Stimulated activated naive CD8-positive, alpha-beta T cell treated with anti-CD3 and anti-CD28 coated beads, Interleukin-15, Interleukin-2, amounts not matched to agents 100 U/mL and 50 U/mL, for 24 hours (primary cell): ENCODE data around the gene BOD1L1.

Experiments used
- ATAC-seq: fragments of 150-1000 bp; cut with Tn5 transposase; one replicate; pipeline ENCODE4 v1.10.0; 2021
- DNase-seq: peaks from one replicate; pipeline ENCODE4 v3.0.0; 2021

The BOD1L1 gene

DNA sequence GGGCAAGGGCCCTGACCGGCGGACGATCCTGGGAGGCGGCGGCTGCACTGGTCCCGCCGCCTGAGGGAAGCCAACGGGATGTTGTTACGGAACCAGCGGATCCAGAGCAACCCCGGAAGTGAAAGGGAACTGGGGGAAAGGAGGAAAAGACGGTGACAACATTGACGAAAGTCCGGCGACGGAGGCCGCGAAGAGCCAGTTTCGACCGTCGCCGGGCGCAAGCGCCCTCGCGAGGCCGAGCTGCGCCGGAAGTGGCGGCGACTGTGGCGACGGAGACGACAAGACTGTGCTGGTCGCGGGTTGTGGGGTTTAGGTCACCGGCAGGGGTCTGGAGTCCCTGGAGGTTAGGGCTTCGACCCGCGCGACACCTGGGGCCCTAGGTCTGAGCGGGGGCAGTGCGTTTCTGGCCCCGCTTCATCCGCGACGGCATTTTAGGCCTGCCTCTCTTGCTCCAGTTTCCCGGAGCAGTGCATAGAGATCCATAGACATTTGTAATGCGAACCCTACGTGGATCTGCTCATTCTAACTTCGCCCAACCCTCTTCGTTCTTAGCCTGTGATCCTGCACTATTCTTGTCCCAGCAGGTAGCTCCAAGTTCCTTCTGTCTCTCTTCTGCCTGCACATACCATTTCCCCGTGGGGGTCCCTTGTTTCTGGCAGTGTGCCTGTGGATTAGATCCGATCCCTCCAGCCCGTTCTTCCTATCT is at the start of gene BOD1L1:
Gene BOD1L1, minus strand, starts transcription at position 120 of the 706 bp plus-strand sequence. CDS start 138 bp downstream, outside the sequence.
- peak; percentile 86 for DNase-seq
- ATAC-seq = peak; percentile 91

- DNase-seq = no peak
- no peak for ATAC-seq
These were observed 47.4 kb upstream of the BOD1L1 start for GRCh38 chr4:13674971-13675370.

GRCh38 chr4:13673167-13673566 is 45.6 kb upstream of the BOD1L1 start:
- no peak for DNase-seq
- no peak for ATAC-seq

DNA sequence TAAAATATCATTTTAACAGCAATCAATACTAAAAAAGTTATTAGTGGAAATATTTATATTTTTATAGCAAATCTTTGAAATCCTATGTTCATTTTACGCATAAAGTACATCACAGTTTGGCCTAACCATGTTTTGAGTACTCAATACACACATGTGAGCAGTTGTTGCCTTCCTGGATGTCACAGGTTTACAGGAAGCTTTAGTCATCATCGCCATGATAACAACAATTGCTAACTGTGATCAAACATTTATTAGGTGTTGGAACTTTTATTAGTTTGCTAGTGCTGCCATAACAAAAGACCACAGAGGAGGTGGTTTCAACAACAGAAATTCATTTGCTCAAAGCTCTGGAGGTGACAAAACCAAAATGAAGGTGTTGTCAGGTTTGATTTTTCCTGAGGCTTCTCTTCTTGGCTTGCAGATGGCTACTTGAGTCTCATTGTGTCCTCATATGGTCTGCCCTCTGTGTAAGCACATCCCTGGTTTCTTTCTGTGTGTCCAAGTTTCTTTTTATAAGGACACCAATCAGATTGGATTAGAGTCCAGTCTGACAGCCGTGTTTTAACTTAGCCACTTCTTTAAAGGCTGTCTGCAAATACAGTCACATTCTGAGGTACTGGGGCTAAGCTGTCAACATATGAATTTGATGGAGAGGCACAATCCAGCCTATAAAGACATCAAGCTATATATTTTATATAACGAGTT is 43.1 kb upstream of the BOD1L1 start:
- ATAC-seq = no peak
- DNase-seq = no peak

GRCh38 chr4:13665701-13666660 is 38.5 kb upstream of the BOD1L1 start:
- ATAC-seq (peak; percentile 14), DNase-seq (no peak)

DNA sequence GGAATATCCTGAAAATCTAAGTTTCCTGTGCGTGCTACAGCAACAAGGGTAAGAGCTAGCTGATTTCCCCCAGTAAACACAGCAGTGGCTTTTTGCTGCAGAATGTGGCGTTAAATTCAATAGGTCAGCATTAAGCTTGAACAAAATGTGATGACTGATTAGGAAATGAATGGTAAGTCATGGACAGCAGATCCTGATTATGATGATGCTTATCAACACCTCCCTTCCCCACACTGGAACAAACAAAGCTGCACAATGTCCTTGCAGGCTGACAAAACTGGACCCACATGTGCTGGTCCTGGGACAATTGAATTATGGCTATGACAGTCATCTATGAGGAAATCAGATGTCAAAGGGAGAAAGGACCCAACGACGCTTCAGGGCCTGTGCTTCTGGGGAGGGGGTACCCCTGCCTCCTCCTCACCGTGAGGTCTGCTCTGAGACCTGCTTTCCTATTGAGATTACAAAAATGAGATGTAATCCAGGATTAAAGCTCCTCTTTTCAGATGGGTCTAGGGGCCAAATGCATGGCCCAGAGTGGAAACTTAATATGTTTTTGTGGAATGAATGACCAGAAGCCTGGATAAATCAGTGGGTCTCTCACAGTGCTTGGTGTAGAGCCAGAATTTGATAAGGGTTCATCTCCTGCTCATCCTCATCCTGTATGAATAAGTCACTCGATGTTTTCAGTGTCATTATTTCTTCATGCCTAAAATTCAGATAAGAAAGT is 32.0 kb upstream of the BOD1L1 start:
- ATAC-seq = no peak
- DNase-seq = no peak

DNA sequence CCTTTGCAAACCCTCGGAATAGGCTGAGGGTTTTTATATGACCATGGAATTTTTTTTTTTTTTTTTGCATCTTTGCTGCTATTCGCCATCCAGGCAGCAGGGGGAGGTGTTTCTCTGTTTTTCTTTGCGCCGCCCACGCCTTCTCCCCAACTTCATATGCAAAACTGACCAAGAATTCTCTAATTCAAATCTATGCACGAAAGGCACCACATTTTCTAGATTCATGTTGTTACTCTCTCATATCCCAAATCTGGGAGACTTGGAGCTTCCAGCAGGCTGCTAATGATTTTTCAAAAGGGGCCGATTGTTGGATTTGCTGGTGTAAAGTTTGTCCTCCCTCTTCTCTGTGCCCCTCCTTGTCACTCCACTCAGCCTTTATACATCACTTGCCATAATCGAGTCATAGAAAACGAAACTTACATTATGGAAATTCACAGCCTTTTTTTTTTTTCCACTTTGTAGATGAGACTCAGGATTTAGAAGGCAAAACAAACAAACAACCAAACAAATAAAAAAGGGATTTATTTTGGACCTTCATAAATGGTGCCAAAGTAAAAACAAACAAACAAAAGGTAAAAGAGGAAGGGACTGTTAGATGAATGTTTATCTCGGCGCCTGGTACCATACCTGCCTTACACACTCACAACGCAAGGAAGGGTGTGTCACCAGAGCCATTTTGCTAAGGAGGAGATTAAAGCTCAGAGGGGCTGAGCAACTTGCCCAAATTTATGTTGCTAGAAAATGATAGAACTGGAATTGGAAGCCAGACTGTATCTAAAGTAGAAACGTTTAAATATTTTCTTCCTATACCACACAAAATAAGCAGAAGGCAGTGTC is 29.3 kb upstream of the BOD1L1 start:
- ATAC-seq (no peak), DNase-seq (peak; percentile 73)

- DNase-seq = peak; percentile 85
- peak; percentile 96 for ATAC-seq
These were observed 26.8 kb upstream of the BOD1L1 start for GRCh38 chr4:13654162-13654797.

DNA sequence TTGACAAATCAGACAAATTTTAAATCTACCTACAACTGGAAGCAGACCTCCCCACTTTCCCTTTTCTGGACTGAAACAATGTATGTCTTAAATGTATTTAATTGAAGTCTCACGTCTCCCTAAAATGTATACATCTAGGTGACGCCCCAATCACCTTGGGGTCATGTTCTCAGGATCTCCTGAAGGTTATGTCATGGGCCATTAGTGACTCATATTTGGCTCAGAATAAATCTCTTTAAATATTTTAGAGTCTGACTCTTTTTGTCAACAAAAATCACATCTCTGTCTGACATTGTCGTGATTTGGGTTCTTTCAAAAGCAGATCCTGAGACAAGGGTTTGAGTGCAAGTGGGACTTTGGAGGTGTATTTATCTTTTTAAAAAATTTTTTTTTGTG is 26.2 kb upstream of the BOD1L1 start:
- no peak for ATAC-seq

GRCh38 chr4:13647031-13647430 is 19.5 kb upstream of the BOD1L1 start:
- DNase-seq = no peak
- ATAC-seq = no peak

More for the DNA sequence above, 26.2 kb upstream of the BOD1L1 start:
- no peak for DNase-seq

GRCh38 chr4:13645075-13645474 is 17.6 kb upstream of the BOD1L1 start:
- DNase-seq = no peak
- ATAC-seq = no peak

GRCh38 chr4:13642170-13642950 is 14.8 kb upstream of the BOD1L1 start:
- no peak for ATAC-seq
- no peak for DNase-seq

DNA sequence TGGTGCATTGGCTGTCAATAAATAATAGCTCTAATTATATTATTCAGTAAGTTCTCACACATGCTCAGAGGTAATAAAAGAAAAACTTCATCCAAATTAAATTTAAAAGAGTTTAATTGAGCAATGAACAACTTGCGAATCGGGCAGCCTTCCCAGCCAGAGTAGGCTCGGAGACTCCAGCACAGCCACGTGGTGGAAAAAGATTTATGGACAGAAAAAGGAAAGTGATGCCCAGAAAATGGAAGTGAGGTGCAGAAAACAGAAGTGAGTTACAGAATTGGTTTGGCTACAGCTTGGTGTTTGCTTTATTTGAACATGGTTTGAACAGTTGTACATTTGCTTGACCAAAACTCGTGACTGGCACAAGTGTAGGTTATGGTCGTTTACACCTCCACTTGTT is 13.6 kb upstream of the BOD1L1 start:
- ATAC-seq (no peak), DNase-seq (no peak)

DNA sequence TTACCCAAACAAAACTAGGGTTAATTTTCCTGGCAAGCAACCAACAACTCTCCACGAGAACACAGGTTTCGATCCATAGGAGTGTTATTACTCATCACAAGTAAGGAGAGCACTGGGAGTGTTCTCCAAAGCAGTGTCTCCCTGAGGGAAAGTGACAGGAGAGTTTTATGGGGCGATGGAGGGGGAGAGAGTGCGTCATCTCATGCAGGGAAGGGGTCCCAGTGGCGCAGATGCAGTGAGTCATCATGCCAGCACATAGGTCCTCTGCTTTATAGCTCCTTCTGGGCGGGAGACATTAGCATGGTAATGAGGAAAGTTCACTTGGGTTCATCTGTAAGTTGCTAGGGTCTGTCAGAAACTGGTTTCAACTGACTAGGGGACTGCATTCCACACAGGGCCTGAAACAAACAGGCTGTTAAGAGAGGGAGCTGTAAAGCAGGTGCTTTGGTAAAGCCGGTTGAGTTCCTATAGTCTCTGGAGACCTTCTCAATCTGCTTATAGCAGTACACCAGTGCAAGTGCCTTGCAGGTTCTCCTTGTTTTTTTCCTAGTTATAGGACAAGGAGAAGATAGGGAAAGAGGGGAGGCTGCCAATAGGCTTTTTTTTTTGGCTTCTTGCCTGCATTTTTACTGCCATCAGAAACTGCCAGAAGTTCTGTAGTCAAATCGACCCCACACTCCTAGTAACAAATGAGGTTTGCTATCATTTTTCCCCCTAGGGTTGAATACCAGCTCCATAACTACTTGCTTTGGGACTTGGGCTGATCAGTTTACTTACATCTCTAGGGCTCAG is 12.8 kb upstream of the BOD1L1 start:
- no peak for DNase-seq
- ATAC-seq = no peak

DNA sequence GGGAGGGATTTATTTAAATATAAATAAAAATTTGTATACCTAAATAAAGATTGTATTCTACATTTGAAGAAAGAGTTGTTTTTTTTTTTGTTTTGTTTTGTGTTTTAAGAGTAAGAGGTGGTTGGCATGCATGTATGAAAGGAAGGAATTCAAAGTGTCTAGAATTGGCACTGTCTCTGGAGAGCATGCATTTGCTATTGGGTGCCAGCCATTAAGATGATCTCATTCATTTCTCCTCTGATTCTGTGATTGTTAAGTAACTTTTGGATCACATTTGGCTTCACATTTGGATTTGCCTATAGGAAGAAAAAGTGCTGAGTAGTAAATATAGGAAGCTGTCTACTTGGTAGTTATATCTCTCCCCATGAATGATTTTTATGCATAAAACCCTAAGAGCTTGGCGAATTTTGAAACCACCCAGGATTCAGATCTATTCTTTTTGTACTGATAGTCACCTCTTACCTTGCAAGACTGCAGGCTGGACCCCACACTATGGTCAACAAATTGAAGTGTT is 7.8 kb upstream of the BOD1L1 start:
- DNase-seq (no peak), ATAC-seq (no peak)

DNA sequence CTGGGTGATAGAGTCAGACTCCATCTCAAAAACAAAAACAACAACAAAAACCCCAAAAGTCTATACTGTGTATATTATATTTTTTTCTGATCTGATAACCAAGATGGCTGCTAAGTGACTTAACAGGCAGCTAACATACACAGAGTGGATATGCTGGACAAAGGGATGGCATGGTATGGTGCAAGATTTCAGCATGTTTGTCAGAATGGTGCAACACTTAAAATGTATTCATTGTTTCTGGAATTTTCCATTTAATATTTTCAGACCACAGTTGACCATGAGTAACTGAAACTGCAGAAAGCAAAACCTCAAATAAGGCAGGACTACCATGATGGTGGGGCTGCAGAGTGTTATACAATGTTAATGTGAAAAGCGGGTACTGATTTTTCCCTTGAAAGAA is 6.1 kb upstream of the BOD1L1 start:
- DNase-seq (no peak), ATAC-seq (no peak)

DNA sequence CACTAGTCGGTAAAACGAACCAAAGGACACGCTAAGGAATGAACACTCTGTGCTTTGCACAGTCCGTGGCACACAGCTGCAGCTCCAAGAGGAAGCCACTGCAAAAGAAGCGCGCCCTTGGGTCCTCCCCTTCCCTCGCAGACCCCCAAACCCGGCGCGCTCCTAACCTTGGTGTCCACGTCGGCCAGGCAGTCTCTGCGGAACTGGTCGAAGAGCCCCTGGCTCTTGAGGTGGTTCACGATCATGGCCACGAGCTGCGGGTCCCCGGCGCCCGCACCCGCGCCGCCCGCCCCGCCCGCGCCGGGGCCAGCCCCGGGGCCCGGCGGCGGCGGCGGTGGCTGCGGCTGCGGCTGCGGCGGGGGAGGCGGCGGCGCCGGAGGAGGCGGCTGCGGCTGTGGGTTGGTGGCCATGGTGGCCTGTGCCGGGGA is 333 bp downstream of the BOD1L1 start:
- DNase-seq = no peak
- peak; percentile 35 for ATAC-seq

DNA sequence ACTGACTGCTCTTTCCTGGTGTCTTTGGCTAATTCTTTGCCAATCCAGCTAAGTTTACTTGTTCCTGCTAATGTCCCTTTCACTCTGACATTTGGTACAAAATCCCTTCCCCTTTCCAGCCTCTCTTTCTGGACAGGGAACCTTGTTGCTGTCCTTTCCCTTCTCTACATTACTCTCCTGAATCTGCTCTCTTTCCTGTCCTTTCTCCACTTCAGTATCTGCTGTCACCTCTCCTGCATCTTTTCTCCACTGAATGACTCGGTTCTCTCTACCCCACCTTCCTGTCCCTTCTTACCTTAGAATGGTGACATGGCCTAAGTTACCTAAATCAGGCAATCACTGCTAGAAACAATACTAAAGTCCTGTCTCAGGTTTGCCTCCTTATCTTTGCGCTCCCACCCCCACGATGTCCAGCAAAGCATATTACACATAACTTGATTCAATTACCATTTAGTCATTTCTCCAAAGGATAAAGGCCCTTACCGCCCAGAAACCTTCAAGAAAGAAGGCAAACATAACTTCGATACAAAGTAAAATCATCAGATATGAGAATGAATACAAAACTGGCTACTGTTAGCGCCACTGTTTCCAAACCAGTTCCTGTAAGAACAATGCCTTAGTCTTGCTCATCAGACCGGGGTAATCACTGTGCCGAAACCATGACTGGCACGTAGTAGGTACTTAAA is 890 bp downstream of the BOD1L1 start:
- ATAC-seq (no peak), DNase-seq (no peak)
